GM12891 (cell line): ENCODE results near the gene ACAT2.

Experiments used
- PAX5 ChIP-seq: IDR thresholded peaks from 2 replicates; pipeline ENCODE4 v1.6.1; 2011; ENCODE audit warnings: low read length, moderate library complexity, mild to moderate bottlenecking; ENCODE audit not compliant: insufficient read depth, severe bottlenecking
- POLR2A ChIP-seq: IDR thresholded peaks from 2 replicates; pipeline ENCODE4 v1.6.1; 2011; ENCODE audit warnings: low read depth, low read length, control low read depth
- POLR2AphosphoS5 ChIP-seq: IDR thresholded peaks from 2 replicates; pipeline ENCODE4 v1.6.1; 2011; ENCODE audit warnings: low read depth, low read length, control low read depth
- POU2F2 ChIP-seq: IDR thresholded peaks from 2 replicates; pipeline ENCODE4 v1.6.1; 2011; ENCODE audit warnings: low read depth, mild to moderate bottlenecking, control low read depth, low read length, moderate library complexity
- SPI1 ChIP-seq: IDR thresholded peaks from 2 replicates; pipeline ENCODE4 v1.6.1; 2011; ENCODE audit warnings: low read depth, low read length, control low read depth
- TAF1 ChIP-seq: IDR thresholded peaks from 2 replicates; pipeline ENCODE4 v1.6.1; 2011; ENCODE audit warnings: low read depth, low read length, control low read depth

DNA sequence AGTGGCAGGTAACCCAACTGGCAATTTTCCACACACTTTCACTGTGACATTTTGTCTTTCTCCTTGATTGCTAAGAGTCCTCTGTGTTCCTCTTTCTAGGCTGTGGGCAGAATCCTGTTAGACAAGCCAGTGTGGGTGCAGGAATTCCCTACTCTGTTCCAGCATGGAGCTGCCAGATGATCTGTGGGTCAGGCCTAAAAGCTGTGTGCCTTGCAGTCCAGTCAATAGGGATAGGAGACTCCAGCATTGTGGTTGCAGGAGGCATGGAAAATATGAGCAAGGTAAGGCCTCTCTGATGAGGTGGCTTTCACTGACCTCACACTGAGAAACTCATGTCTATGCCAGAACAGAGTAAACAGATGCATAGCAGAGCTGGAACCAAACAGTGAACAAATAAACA, 5.1 kb downstream of the ACAT2 start:
- TF ChIP-seq POLR2AphosphoS5 (no peak), TAF1 (no peak), POU2F2 (no peak), POLR2A (no peak), PAX5 (no peak), SPI1 (no peak)
